Measurements from ENCODE around the gene LPP.

- TF ChIP-seq CTCF (IDR thresholded peaks at IDR 0.05; ENCODE audit: low read depth, low read length, poor library complexity, severe bottlenecking) (no peak), EZH2phosphoT487 (IDR thresholded peaks at IDR 0.05; ENCODE audit: borderline replicate concordance, low read length) (no peak)
These were observed 151.3 kb downstream of the LPP start for GRCh38 chr3:188305220-188305619.
